ENCODE data around the gene KCNIP4.

- TF ChIP-seq CTCF (IDR thresholded peaks at IDR 0.05) (no peak), POLR2A (IDR thresholded peaks at IDR 0.05) (no peak)
Observed at GRCh38 chr4:21490682-21491081, 457.9 kb downstream of the KCNIP4 start.
